Panc1 (cell line): ENCODE measurements around the gene B3GNT3.

Source experiments
- CTCF ChIP-seq: fragments of 450-650 bp; IDR thresholded peaks from 2 replicates; pipeline ENCODE4 v1.5.1; 2017; ENCODE audit warnings: mild to moderate bottlenecking
- POLR2AphosphoS5 ChIP-seq: IDR thresholded peaks from 2 replicates; pipeline ENCODE4 v1.6.1; 2012; ENCODE audit warnings: mild to moderate bottlenecking, low read depth, low read length, moderate library complexity
- TCF7L2 ChIP-seq: IDR thresholded peaks from 2 replicates; pipeline ENCODE4 v1.6.1; 2011; ENCODE audit warnings: mild to moderate bottlenecking, low read depth, low read length, inconsistent platforms
- TF ChIP-seq, protein P1 (sequence below), 2 experiments: IDR thresholded peaks; 2 replicates each; pipeline ENCODE4 v1.6.1; 2011 to 2012; ENCODE audit warnings: low read depth in 2 of 2, control low read depth in 1 of 2, low read length in 1 of 2, mild to moderate bottlenecking in 1 of 2, moderate library complexity in 1 of 2; ENCODE audit not compliant: insufficient read depth in 1 of 2

DNA sequence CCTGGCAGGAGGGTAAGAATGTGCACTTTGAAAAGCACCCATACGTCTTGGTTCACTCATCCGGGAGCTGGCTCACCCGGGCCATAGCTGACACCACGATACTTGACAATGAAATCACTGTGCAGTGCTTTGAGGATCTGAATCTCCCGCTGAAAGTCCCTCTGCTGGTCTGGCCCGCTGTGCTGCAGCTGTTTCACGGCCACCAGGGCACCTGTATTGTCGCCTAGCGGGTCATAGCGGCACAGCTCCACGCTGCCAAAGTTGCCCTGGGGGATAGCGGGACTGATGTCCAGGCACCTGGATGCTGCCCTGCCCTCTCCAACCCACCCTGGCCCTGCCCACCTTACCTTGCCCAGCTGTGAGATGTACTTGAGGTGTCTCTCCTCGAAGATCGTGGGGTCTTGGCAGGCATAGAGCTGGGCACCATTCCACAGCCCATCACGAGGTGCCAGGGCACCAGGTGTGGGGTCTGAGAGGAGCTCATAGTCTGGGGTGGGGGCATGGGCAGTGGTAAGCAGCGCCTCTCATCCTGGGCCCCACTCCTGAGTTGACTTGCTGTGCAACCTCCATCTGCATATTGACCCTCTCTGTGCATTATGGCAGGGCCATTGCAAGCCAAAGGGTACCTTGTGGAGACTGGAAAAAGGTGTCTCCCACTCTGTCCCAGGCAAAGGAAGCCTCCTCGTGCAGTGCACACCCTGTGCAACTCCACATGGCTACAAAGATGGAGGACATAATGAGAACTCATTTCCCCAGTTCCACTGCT lies 37.7 kb downstream of the B3GNT3 start:
- TF ChIP-seq CTCF (no peak), TCF7L2 (no peak), POLR2AphosphoS5 (no peak)
- TF ChIP-seq, protein P1, sequence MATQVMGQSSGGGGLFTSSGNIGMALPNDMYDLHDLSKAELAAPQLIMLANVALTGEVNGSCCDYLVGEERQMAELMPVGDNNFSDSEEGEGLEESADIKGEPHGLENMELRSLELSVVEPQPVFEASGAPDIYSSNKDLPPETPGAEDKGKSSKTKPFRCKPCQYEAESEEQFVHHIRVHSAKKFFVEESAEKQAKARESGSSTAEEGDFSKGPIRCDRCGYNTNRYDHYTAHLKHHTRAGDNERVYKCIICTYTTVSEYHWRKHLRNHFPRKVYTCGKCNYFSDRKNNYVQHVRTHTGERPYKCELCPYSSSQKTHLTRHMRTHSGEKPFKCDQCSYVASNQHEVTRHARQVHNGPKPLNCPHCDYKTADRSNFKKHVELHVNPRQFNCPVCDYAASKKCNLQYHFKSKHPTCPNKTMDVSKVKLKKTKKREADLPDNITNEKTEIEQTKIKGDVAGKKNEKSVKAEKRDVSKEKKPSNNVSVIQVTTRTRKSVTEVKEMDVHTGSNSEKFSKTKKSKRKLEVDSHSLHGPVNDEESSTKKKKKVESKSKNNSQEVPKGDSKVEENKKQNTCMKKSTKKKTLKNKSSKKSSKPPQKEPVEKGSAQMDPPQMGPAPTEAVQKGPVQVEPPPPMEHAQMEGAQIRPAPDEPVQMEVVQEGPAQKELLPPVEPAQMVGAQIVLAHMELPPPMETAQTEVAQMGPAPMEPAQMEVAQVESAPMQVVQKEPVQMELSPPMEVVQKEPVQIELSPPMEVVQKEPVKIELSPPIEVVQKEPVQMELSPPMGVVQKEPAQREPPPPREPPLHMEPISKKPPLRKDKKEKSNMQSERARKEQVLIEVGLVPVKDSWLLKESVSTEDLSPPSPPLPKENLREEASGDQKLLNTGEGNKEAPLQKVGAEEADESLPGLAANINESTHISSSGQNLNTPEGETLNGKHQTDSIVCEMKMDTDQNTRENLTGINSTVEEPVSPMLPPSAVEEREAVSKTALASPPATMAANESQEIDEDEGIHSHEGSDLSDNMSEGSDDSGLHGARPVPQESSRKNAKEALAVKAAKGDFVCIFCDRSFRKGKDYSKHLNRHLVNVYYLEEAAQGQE (IDR thresholded peaks at IDR 0.05; ENCODE audit: insufficient read depth in 1 of 2, low read depth in 2 of 2, low read length in 1 of 2) = no peak
